Endometrium (tissue), 2 donors: ENCODE measurements around the gene ANGEL2.
"Not testable (repeated sequence)": the region's sequence is repeated elsewhere in the genome, so short reads cannot be mapped to it uniquely, and the experiment has no call there.

Source experiments
- FAIRE-seq: peaks from 2 replicates; lab custom pipeline; 2012; peaks lifted over from hg19 to GRCh38; lab: Jason Lieb, UNC
- donor health status: control.
- donor health status: control.

Gene ANGEL2

GRCh38 chr1:213017447-213018273, 2.0 kb upstream of the ANGEL2 start:
- FAIRE-seq, result no peak

GRCh38 chr1:213014642-213015041, 1.0 kb downstream of the ANGEL2 start:
- no peak for FAIRE-seq

- FAIRE-seq, result no peak
These were observed 7.1 kb downstream of the ANGEL2 start for GRCh38 chr1:213008564-213008963.

- FAIRE-seq, result no peak
These were observed 12.4 kb downstream of the ANGEL2 start for GRCh38 chr1:213003256-213003655.

- no peak for FAIRE-seq
These were observed 20.7 kb downstream of the ANGEL2 start for GRCh38 chr1:212994926-212995325.

GRCh38 chr1:212993960-212994359, 21.7 kb downstream of the ANGEL2 start:
- not testable (repeated sequence) for FAIRE-seq

GRCh38 chr1:212990276-212990675, 25.4 kb downstream of the ANGEL2 start:
- no peak for FAIRE-seq

- no peak for FAIRE-seq
These were observed 27.9 kb downstream of the ANGEL2 start for GRCh38 chr1:212987702-212988322.

GRCh38 chr1:212986551-212986950, 29.1 kb downstream of the ANGEL2 start:
- no peak for FAIRE-seq

GRCh38 chr1:212984522-212985291, 31.0 kb downstream of the ANGEL2 start:
- FAIRE-seq, result no peak

- no peak for FAIRE-seq
These were observed 32.2 kb downstream of the ANGEL2 start for GRCh38 chr1:212983482-212983881.

- no peak for FAIRE-seq
These were observed 33.1 kb downstream of the ANGEL2 start for GRCh38 chr1:212982430-212983152.

GRCh38 chr1:212981571-212982328, 33.9 kb downstream of the ANGEL2 start:
- FAIRE-seq, result no peak

GRCh38 chr1:212981025-212981495, 34.6 kb downstream of the ANGEL2 start:
- no peak for FAIRE-seq

- no peak for FAIRE-seq
These were observed 35.4 kb downstream of the ANGEL2 start for GRCh38 chr1:212980123-212980785.

GRCh38 chr1:212979340-212980122, 36.1 kb downstream of the ANGEL2 start:
- FAIRE-seq, result no peak

GRCh38 chr1:212977781-212978645, 37.7 kb downstream of the ANGEL2 start:
- FAIRE-seq, result no peak

- no peak for FAIRE-seq
These were observed 39.1 kb downstream of the ANGEL2 start for GRCh38 chr1:212976586-212976985.
